GM19099 (cell line): ENCODE measurements around the gene C5.
A peak's percentile ranks its signal among the peaks of the same experiment; 100 is the strongest.

Source experiments
- POLR2A ChIP-seq: IDR thresholded peaks from 3 replicates; pipeline ENCODE4 v1.6.1; 2011; ENCODE audit warnings: low read depth; ENCODE audit not compliant: insufficient read length; ENCODE audit errors: extremely low read depth

Gene C5

GRCh38 chr9:120916588-120916987 lies 133.5 kb downstream of the C5 start:
- no peak for TF ChIP-seq POLR2A

- TF ChIP-seq POLR2A: no peak
These were observed 134.1 kb downstream of the C5 start for GRCh38 chr9:120915854-120916470.

- no peak for TF ChIP-seq POLR2A
These were observed 135.1 kb downstream of the C5 start for GRCh38 chr9:120914953-120915352.

GRCh38 chr9:120914396-120914795 lies 135.7 kb downstream of the C5 start:
- TF ChIP-seq POLR2A: no peak

DNA sequence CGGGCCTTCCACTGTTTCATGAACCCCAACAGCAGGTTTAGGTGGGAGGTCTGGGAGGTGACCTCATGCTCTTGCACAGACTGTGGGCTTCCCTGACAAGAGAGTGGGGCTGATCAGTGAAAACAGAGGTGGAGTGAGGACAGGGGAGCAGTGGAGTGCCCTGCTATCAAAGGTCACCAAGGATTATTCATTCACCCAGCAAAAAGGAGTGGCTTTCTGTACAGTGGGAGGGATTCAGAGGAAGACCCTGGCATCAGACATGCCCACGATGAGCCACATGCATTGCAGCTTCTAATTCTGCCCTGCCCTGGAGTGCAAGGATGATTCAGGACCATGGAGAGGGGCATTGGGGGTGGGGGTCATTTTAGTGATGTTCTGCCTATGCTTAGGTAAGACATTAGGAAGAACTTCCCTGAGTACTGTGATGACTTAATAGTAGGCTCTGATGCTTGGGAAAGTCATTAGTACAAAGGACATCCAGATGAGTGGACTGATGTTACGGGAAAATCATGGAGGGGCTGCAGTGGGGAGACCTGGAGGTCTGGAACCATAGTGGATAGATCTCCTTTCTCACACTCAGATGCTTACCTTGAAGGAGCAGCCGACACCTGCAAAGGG lies 136.3 kb downstream of the C5 start:
- TF ChIP-seq POLR2A: no peak

DNA sequence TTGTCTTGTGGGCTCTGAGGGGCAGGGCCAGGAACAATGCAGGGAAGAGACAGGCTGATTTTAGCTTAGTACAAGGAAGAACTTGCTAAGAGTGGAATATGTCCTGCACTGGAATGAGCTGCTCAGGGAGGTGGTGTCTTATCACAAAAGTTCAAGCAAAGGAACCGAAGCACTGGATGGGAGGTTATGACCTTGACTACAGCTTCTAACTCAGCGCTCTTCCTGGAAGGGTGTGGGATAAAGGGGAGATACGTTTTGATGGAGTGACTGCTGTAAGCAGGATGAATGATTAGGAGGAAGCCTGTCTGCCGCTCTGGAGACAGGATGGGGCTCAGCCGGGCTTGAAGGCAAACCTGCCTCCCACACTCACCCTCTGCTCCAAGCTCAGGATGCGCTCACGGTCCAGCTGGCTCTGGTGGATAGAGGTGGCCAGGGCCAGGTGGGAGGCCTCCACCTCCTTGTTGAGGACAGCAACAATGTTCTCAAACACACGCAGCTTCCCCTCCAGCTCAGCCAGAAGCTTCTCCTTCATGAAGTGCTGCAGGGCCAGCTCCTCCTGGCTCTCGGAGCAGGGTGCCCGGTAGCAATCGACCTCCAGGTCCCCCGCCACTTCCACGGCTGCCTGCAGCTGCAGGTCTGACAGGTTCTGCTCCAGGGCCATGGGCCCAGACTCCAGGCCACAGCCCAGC lies 137.0 kb downstream of the C5 start:
- no peak for TF ChIP-seq POLR2A

- TF ChIP-seq POLR2A: no peak
These were observed 138.7 kb downstream of the C5 start for GRCh38 chr9:120911295-120911837.

DNA sequence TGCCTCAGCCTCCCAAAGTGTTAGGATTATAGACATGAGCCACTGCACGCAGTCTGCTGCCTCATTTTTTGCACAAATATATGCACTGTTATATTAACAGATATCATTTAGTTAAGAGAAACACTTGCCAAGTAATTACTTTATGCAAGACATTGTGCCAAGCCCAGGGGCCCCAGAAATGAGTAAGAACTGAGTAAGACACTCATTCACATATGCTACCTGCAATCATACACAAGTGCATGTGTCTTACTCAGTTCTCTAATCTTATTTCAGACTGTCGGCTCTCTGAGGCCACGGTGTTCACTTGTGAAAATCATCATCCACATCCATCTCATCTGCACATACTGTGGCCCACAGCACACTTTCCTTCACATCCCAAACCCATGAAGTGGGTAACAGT lies 139.4 kb downstream of the C5 start:
- no peak for TF ChIP-seq POLR2A

DNA sequence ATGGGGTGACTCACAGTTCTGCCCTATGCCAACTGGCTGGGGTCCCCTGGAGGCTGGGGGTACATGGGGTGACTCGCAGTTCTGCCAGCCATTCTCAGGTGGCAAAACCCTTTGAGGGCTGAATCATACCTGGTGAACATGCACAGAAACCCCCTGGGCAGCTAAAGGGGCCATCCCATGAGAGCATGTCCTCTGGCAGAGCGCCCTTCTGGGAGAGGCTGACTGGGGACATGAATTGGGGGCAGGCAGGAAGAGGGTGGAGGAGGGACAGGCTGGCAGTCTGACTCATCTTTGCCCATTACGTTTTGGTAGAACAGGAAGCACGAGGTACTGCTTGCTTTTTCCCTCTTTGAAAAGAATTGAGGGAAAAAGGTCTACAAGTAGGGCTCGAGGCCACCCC lies 140.2 kb downstream of the C5 start:
- no peak for TF ChIP-seq POLR2A

DNA sequence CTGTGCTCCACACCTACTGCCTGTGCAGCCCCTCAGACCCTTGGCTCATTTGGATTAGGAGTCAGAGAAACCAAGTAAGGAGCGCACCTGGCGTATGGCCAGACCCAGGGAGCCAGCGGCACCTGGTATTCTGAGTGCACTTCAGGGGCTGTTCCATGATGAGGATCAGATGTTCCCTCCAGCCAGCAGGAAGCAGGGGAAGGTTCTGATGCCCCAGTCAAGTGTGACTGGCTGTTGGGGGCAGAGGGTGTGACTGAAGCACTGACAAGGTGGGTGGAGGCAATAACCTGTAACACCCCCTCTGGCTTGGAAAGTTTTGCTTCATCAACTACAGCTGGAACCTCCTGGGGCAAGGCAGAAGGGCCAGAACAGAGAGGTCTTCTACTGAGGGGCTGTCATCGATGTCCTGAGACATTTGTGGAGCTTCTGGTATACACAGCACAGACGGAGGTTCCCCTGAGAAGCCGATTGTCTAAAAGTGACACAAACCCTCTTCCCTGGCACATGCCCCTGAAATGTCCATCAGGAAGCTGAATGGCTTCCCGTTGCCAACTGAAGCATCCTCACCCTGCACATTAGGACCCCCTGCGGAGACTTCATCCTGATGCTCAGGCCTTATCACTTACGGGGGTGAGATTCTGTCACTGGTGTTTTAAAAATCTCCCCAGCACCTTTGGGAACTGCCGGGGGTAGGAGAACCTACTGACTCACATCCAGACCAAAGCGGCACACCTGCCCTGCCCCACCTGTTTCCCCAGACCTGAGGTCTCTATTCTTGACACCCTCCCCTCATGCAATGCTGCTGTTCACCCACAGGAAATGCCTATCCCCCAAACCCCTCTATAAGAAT lies 144.5 kb downstream of the C5 start:
- peak; percentile 10 for TF ChIP-seq POLR2A

DNA sequence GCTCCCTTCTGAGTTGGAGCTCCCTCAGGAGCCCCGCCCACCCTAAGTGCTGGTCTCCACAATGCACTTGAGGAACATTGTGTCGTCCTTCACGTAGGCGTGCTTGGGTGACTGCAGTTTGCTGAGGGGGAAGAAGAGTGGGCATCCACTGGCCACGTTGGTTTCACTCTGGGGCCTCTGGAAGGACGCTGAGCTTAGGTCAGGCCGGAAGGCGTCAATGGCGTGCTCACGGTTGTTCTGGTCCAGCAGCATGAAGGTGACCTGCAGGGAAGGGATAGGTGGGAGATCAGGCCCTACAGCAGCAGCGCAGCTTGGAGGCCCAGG lies 145.1 kb downstream of the C5 start:
- TF ChIP-seq POLR2A: no peak

DNA sequence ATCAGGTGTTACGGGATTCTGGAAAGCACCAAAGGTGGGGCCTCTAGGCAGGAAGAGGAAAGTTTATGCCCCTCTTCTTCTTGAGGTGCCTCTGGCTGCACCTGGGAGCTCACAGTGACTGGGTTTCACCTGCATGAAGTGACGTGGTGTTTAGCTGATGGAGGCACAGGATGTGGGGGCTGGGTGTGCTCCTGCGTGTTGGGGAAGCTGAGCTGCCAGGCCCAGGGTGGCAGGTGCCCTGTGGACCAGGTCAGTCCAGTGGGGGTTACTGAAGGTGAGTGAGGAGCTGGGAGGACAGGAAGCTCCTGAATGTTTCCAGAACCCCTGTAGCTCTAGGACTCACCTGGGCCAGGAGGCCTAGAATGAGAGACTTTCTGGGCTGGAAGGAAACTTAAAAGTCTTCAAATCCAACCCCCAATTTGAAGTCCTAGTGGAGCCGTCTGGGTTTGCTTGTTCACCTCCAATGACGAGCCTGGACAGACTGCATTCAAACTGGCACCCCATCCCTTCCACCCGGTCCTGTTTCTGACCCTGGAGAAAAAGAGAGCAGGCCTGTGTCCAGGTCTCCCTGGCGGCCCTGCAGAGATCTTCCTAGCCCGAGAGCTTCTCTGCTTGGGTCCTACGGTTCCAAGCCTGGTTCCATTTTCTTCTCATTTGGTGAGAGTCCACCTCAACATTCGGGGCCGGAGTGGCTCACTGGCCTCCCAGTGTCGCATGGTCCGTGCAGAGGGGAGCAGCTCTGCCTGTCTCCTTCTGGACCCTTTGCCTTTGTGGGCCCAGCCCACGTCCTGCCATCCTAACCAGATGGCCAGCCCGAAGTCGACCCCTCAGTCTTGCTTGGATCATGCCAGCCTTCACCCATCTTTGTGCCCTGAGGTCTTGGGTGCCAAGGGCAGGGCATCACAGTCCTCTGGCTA lies 145.8 kb downstream of the C5 start:
- TF ChIP-seq POLR2A: no peak

DNA sequence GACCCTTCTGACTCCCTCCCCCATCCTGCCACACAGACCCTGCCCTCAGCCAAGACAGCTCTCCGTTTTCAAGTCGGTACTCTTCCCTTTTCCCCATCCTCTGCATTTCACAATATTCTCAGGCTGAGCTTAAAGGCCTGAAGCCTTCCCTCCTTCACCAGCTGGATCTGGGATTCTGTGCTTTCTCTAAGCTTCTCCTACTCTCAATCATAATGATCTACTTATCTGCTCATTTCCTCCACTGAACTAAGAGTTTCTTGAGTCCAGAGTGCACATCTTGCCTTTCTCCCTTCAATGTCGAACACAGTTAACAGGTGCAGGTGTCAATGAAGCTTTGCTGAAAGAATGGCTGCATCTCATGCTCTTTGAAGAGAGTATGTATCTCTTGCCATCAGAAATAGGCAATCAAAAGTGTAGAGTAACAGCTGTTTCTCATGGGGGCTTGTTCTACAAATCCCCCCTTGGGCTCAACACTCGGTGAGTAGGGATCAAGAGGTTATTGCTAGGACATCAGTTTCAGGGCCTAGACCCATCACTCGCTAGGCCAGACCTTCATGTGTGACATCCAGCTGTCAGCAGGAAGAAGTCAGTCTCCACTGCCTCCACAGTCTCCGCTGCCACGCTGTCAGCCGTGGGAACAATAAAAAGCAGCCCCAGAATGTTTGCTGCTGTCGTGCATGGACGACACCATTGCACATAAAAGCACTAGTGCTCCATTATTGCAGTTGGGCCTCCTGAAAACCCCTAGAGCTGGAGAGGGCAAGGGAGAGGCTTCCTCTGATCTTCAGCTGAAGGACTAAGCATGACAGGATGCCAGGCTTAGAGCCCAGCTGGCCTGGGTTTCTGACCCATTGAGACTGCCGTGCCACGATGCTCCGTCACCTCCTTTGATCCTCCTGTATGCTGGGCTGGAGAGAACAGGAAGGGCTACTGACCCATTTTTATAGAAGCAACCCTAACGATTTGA lies 147.2 kb downstream of the C5 start:
- no peak for TF ChIP-seq POLR2A
